ENCODE data around the gene INHBA. TPM values are rescaled to one million over a fixed set of nuclear protein-coding genes. Genes with fewer than 3 reads are reported as not detected.

The INHBA gene
- total and polyA plus RNA-seq, 2 donors (not counting 3 experiments of a cell fraction or from before 2014, with no cell fraction given) = 22.9 to 23.2 TPM

DNA sequence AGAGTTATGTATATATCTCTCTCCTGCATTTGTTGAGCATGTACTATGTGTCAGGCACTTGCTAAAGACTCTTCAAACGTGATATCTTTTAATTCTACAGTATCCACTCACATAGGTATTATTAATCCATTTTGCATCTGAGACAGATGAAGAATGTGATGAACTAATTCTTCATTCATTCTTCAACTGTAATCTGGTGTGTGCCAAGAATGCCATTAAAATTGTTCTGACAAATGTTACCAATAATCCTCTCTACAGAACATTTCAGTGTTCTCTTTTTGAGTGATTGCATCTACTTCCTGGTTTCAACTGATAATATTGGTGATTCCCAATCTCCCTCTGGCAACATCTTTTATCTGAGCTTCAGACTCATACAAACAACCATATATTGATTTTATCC, 18.0 kb upstream of the INHBA start:
- dilution Hi-C loops (cut with MboI; ENCODE audit: extremely low pct_ligation_motif_present, low sequenced_read_pairs) (no loop called here), intact Hi-C loops (cut with micrococcal nuclease) (no loop called here)
- no peaks in the 10 kb centered on the region for H3K9me1 ChIP-seq (replicated peaks; ENCODE audit: control insufficient read depth, extremely low read depth, insufficient read depth, low read length)
- DNase-seq (ENCODE audit: low read depth, low spot score) (no peak), FAIRE-seq (no peak)
- POLR2A ChIA-PET = no interaction called here
- H4K20me1 ChIP-seq (replicated peaks; ENCODE audit: control insufficient read depth, extremely low read depth, insufficient read depth, low read length) = no peaks in the 10 kb centered on the region
- no peaks in the 10 kb centered on the region for H3K79me2 ChIP-seq (ENCODE audit: control insufficient read depth, insufficient read depth, low read length)
- BruUV-seq (replicated peaks) = no TSS peak
- H2AFZ ChIP-seq (ENCODE audit: low read depth, low read length) = no peak overlapping the region
- no peaks in the 10 kb centered on the region for H3K9me3 ChIP-seq (replicated peaks; ENCODE audit: control insufficient read depth, insufficient read depth, low read length)
- no peaks in the 10 kb centered on the region for H3K36me3 ChIP-seq (ENCODE audit: control insufficient read depth in 2 of 2, extremely low read depth in 1 of 2, insufficient read depth in 2 of 2, low read length in 2 of 2)
- H3K27me3 ChIP-seq (ENCODE audit: control insufficient read depth in 2 of 2, insufficient read depth in 2 of 2, low read length in 2 of 2) = peaks cover 7 to 10% of the 10 kb centered on the region in 2 experiments
- no peak overlapping the region for H3K9ac ChIP-seq (replicated peaks; ENCODE audit: extremely low read depth, insufficient read depth, low read length)
- H3K27ac ChIP-seq (ENCODE audit: insufficient read depth, low read depth, low read length) = no peak overlapping the region
- H3K4me3 ChIP-seq (replicated peaks in 1 of 3; ENCODE audit: insufficient read depth in 1 of 3, low read depth in 1 of 3, low read length in 3 of 3) = no peak overlapping the region
- no peak overlapping the region for H3K4me2 ChIP-seq (ENCODE audit: insufficient read depth, low read length)
- no peaks in the 10 kb centered on the region for H3K4me1 ChIP-seq (ENCODE audit: control insufficient read depth, extremely low read depth, insufficient read depth, low read length)
- TF ChIP-seq, protein P1, sequence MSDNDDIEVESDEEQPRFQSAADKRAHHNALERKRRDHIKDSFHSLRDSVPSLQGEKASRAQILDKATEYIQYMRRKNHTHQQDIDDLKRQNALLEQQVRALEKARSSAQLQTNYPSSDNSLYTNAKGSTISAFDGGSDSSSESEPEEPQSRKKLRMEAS (IDR thresholded peaks at IDR 0.05; ENCODE audit: insufficient read depth, insufficient read length) = no peak
- no peak for TF ChIP-seq POLR2AphosphoS5 (IDR thresholded peaks at IDR 0.05; ENCODE audit: insufficient read depth, low read depth, low read length)
- TF ChIP-seq, protein P2, sequence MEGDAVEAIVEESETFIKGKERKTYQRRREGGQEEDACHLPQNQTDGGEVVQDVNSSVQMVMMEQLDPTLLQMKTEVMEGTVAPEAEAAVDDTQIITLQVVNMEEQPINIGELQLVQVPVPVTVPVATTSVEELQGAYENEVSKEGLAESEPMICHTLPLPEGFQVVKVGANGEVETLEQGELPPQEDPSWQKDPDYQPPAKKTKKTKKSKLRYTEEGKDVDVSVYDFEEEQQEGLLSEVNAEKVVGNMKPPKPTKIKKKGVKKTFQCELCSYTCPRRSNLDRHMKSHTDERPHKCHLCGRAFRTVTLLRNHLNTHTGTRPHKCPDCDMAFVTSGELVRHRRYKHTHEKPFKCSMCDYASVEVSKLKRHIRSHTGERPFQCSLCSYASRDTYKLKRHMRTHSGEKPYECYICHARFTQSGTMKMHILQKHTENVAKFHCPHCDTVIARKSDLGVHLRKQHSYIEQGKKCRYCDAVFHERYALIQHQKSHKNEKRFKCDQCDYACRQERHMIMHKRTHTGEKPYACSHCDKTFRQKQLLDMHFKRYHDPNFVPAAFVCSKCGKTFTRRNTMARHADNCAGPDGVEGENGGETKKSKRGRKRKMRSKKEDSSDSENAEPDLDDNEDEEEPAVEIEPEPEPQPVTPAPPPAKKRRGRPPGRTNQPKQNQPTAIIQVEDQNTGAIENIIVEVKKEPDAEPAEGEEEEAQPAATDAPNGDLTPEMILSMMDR (IDR thresholded peaks at IDR 0.05; ENCODE audit: extremely low read depth in 1 of 2, insufficient read depth in 1 of 2, low read depth in 1 of 2, low read length in 2 of 2) = no peak
- no peak for TF ChIP-seq GATA2 (IDR thresholded peaks at IDR 0.05; ENCODE audit: insufficient read depth, insufficient read length, low read depth, low read length)
- TF ChIP-seq POLR2A (IDR thresholded peaks at IDR 0.05; ENCODE audit: low read depth, low read length) = no peak
- TF ChIP-seq MYC (IDR thresholded peaks at IDR 0.05; ENCODE audit: low read depth, low read length) = no peak
- no peak for TF ChIP-seq FOS (IDR thresholded peaks at IDR 0.05; ENCODE audit: borderline replicate concordance, insufficient read depth, low read length)
- TF ChIP-seq EZH2 (IDR thresholded peaks at IDR 0.05; ENCODE audit: borderline replicate concordance, low read depth, low read length, severe bottlenecking) = no peak
- no peak for TF ChIP-seq JUN (IDR thresholded peaks at IDR 0.05; ENCODE audit: borderline replicate concordance, insufficient read depth, insufficient read length, low read depth)
- CTCF ChIA-PET = no interaction called here
